Esophagus squamous epithelium (tissue), 4 donors: ENCODE results near the gene EPN3.

Source experiments
- POLR2A ChIP-seq, 4 donors: fragments of 450-650 bp; IDR thresholded peaks; one replicate each; pipeline ENCODE4 v1.6.1; 2017; ENCODE audit warnings: antibody characterized with exemption in 4 of 4, mild to moderate bottlenecking in 4 of 4, moderate library complexity in 3 of 4
- TF ChIP-seq, protein P1 (sequence below), 6 experiments: fragments of 450-650 bp in 4 of 6; fragments of 200-600 bp in 2 of 6; sonication (generic) in 2 of 6; IDR thresholded peaks; one replicate each; pipeline ENCODE4 v1.5.1; 2016 to 2019; ENCODE audit warnings: antibody characterized with exemption in 6 of 6, mild to moderate bottlenecking in 4 of 6, moderate library complexity in 4 of 6

GRCh38 chr17:50499270-50499669 is 33.3 kb upstream of the EPN3 start:
- TF ChIP-seq, protein P1, sequence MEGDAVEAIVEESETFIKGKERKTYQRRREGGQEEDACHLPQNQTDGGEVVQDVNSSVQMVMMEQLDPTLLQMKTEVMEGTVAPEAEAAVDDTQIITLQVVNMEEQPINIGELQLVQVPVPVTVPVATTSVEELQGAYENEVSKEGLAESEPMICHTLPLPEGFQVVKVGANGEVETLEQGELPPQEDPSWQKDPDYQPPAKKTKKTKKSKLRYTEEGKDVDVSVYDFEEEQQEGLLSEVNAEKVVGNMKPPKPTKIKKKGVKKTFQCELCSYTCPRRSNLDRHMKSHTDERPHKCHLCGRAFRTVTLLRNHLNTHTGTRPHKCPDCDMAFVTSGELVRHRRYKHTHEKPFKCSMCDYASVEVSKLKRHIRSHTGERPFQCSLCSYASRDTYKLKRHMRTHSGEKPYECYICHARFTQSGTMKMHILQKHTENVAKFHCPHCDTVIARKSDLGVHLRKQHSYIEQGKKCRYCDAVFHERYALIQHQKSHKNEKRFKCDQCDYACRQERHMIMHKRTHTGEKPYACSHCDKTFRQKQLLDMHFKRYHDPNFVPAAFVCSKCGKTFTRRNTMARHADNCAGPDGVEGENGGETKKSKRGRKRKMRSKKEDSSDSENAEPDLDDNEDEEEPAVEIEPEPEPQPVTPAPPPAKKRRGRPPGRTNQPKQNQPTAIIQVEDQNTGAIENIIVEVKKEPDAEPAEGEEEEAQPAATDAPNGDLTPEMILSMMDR (IDR thresholded peaks at IDR 0.05), result no peak
- TF ChIP-seq POLR2A (IDR thresholded peaks at IDR 0.05), result no peak
